ENCODE results near the gene PELI2.

DNA sequence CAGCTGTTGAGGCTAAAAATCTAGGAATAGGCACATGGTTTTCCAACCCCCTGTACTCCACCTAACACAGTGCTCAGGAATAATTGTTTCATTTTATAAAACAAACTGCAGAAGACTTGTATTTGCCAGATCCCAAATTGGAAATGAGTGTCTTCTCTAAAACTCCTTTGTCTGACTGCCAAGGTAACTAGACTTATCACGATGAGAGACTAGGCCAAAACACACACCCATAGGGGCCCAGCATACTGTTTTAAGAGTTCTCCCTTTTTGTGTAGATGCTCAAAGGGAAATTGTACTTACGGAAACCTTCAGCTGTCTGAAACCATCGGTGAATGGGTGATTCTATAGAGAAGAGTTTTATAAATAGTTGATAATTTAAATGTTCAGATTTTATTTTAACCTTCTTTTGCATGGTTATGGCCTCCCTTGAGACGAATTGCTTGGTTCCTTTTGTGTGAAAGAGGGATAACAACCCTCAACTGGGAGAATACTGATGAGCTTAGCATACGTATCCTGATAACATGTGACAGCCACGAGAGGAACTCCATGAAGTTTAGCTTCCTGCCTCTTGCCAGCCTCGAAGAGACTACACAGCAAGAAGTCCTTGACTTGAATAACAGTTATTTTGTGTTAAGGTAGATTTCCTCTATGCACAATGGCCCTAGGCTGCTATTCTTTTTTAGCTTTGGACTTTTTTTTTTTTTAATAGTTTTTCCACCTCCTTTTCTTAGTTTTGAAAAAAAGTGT, 103.3 kb downstream of the PELI2 start:
- TF ChIP-seq TAF1 (IDR thresholded peaks at IDR 0.05; ENCODE audit: borderline replicate concordance, low read depth, low read length) = no peak
- no peak for TF ChIP-seq POLR2A (IDR thresholded peaks at IDR 0.05; ENCODE audit: low read depth, low read length)
